Ovary (tissue), 9 donors: ENCODE measurements around the gene XRCC3. TPM values are rescaled to one million over a fixed set of nuclear protein-coding genes. Genes with fewer than 3 reads are reported as not detected.
"Not testable (repeated sequence)": the region's sequence is repeated elsewhere in the genome, so short reads cannot be mapped to it uniquely, and the experiment has no call there.

Experiments used
- DNase-seq, 5 donors: peaks; one replicate each; pipeline ENCODE4 v3.0.0-alpha.2; 2019 to 2020
- H3K27ac ChIP-seq, 2 donors: fragments of 200-600 bp; one replicate each; pipeline versions ENCODE4 v1.5.1 to v1.8.0; 2019 to 2022
- H3K27me3 ChIP-seq: fragments of 200-600 bp; one replicate; pipeline ENCODE4 v1.8.0; 2022
- H3K36me3 ChIP-seq: fragments of 200-600 bp; sonication (generic); one replicate; pipeline ENCODE4 v1.5.1; 2019
- H3K4me1 ChIP-seq: one replicate; pipeline ENCODE4 v1.8.1; 2013; ENCODE audit warnings: mild to moderate bottlenecking, moderate library complexity; ENCODE audit not compliant: insufficient read depth
- H3K4me3 ChIP-seq: fragments of 200-600 bp; sonication (generic); one replicate; pipeline ENCODE4 v1.5.1; 2017
- H3K9me3 ChIP-seq, 2 donors: fragments of 200-600 bp in 1 of 2; sonication (generic) in 1 of 2; one replicate each; pipeline versions ENCODE4 v1.5.1 to v1.8.1; 2013 to 2019; ENCODE audit warnings: mild to moderate bottlenecking in 1 of 2, moderate library complexity in 1 of 2
- CTCF ChIP-seq, 3 donors: fragments of 450-650 bp in 2 of 3; fragments of 200-600 bp in 1 of 3; IDR thresholded peaks; one replicate each; pipeline versions ENCODE4 v1.5.1 to v1.8.0; 2016 to 2022; ENCODE audit warnings: antibody characterized with exemption in 3 of 3, mild to moderate bottlenecking in 1 of 3
- EP300 ChIP-seq: sonication (generic); formaldehyde crosslinking; IDR thresholded peaks from one replicate; pipeline ENCODE4 v1.6.1; 2017; ENCODE audit warnings: antibody characterized with exemption
- POLR2A ChIP-seq: fragments of 450-650 bp; IDR thresholded peaks from one replicate; pipeline ENCODE4 v1.6.1; 2017; ENCODE audit warnings: antibody characterized with exemption, mild to moderate bottlenecking, moderate library complexity
- WGBS, 3 donors: extraction: QIAGEN DNeasy Blood & Tissue Kit in 1 of 3; methylation state at CpG; one replicate each; pipeline versions ENCODE4 v1.1.5 to v1.1.7; 2013 to 2017; 5-methylcytosine and 5-hydroxymethylcytosine counted together
- intact Hi-C, 4 donors: fragments of 100-400 bp; cut with DNase I; formaldehyde crosslinking; loops; one replicate each; pipeline versions ENCODE4 v1.11.0 to v1.15.1; 2022 to 2023
- polyA plus RNA-seq, 2 donors: library from polyadenylated mRNA; stranded (reverse); fragments of 200-250 nt in 1 of 2; fragments of 350-450 nt in 1 of 2; fragmentation: Illumina TruSeq in 1 of 2; extraction: RNeasy Lipid Tissue Mini Kit (QIAGEN cat#74804) in 1 of 2; gene quantifications; one replicate each; pipeline ENCODE4 v1.2.3, GENCODE V29; 2013 to 2014
- total RNA-seq, 7 donors: library from RNA; depleted of rRNA in 2 of 7; stranded (reverse); fragments of >200 nt in 2 of 7; fragmentation: NEBNext Ultra II Directional in 3 of 7; extraction: Animal tissue kit (Norgen Biotek cat#: 25700) in 3 of 7; gene quantifications; one replicate each; pipeline versions ENCODE4 v1.1.0 to v1.2.4, GENCODE V29; 2016 to 2023
- donor health status: DM: no; HTN: no; CAD: no; lungs with moderate emphysema.
- donor health status: DM: no; HTN: no; CAD: no.
- donor health status: Bipolar disorder and iron deficiency.
- donor health status: DM: yes; HTN: yes; CAD: no.
- donor health status: DM: no; HTN: no; CAD: no.
- donor health status: DM: yes; HTN: yes; CAD: no.

XRCC3 gene
- total and polyA plus RNA-seq, 9 donors: 1.4 to 8.5 (median 3.7) TPM

GRCh38 chr14:103656031-103656755 lies 59.1 kb downstream of the XRCC3 start:
- Histone ChIP-seq H3K36me3 (no peaks in the 10 kb centered on the region), H3K4me1 (peaks cover 24% of the 10 kb centered on the region), H3K27ac (no peak overlapping the region), H3K4me3 (no peak overlapping the region), H3K27me3 (no peaks in the 10 kb centered on the region), H3K9me3 (no peaks in the 10 kb centered on the region)
- intact Hi-C loops: no loop called here
- no peak for TF ChIP-seq POLR2A
- TF ChIP-seq EP300: no peak
- TF ChIP-seq CTCF (IDR thresholded peaks at IDR 0.05): no peak
- no peak for DNase-seq
- 69 to 75% (median 70%) methylated on average over 4 of the region's 4 CpGs for WGBS, 3 donors

- no peaks in the 10 kb centered on the region for H3K9me3 ChIP-seq
- H3K4me1 ChIP-seq: peaks cover 24% of the 10 kb centered on the region
- TF ChIP-seq EP300: no peak
- no peak for TF ChIP-seq POLR2A
- no peak for TF ChIP-seq CTCF (IDR thresholded peaks at IDR 0.05)
- H3K36me3 ChIP-seq: no peaks in the 10 kb centered on the region
- H3K27ac ChIP-seq: no peak overlapping the region
- no peak overlapping the region for H3K4me3 ChIP-seq
- intact Hi-C loops: no loop called here
- H3K27me3 ChIP-seq: no peaks in the 10 kb centered on the region
- WGBS, 3 donors: 47 to 50% (median 48%) methylated on average over 6 of the region's 6 CpGs
- DNase-seq: no peak
These were observed 60.6 kb downstream of the XRCC3 start for GRCh38 chr14:103654619-103655018.

GRCh38 chr14:103653805-103654204 lies 61.4 kb downstream of the XRCC3 start:
- no peak for DNase-seq
- H3K9me3 ChIP-seq: no peaks in the 10 kb centered on the region
- H3K4me1 ChIP-seq: peaks cover 24% of the 10 kb centered on the region
- intact Hi-C loops: no loop called here
- no peak overlapping the region for H3K27ac ChIP-seq
- TF ChIP-seq CTCF (IDR thresholded peaks at IDR 0.05) (no peak), EP300 (no peak), POLR2A (no peak)
- H3K36me3 ChIP-seq: no peaks in the 10 kb centered on the region
- no peaks in the 10 kb centered on the region for H3K27me3 ChIP-seq
- WGBS, 3 donors: 19 to 35% (median 21%) methylated on average over 4 of the region's 4 CpGs
- no peak overlapping the region for H3K4me3 ChIP-seq

GRCh38 chr14:103653336-103653735 lies 61.9 kb downstream of the XRCC3 start:
- 13 to 29% (median 19%) methylated on average over 10 of the region's 10 CpGs for WGBS, 3 donors

GRCh38 chr14:103652806-103653205 lies 62.4 kb downstream of the XRCC3 start:
- H3K4me3 ChIP-seq: no peak overlapping the region
- 75 to 79% (median 76%) methylated on average over 3 of the region's 3 CpGs for WGBS, 3 donors
- H3K27ac ChIP-seq: no peak overlapping the region
- peaks cover 24% of the 10 kb centered on the region for H3K4me1 ChIP-seq
- H3K27me3 ChIP-seq: no peaks in the 10 kb centered on the region
- no peak for DNase-seq
- no peaks in the 10 kb centered on the region for H3K9me3 ChIP-seq
- no peak for TF ChIP-seq EP300
- TF ChIP-seq CTCF (IDR thresholded peaks at IDR 0.05): no peak
- no peak for TF ChIP-seq POLR2A
- intact Hi-C loops: no loop called here
- no peaks in the 10 kb centered on the region for H3K36me3 ChIP-seq

More at GRCh38 chr14:103653336-103653735, 61.9 kb downstream of the XRCC3 start:
- DNase-seq, H3K27ac ChIP-seq, H3K27me3 ChIP-seq, intact Hi-C loops, H3K4me3 ChIP-seq, H3K9me3 ChIP-seq, H3K36me3 ChIP-seq: not testable (repeated sequence)
- H3K4me1 ChIP-seq: peaks cover 24% of the 10 kb centered on the region
